Trophoblast cell (in vitro differentiated cells and primary cell): Measurements from ENCODE around the gene RABEP1.

ENCODE experiments used
- DNase-seq, 2 donors: peaks; one replicate each; pipeline ENCODE4 v3.0.0-alpha.2; 2016
- H2AFZ ChIP-seq: 2 replicates; pipeline ENCODE4 v1.6.1; 2013; ENCODE audit warnings: low read length, moderate library complexity, mild to moderate bottlenecking; ENCODE audit not compliant: insufficient read depth, poor library complexity
- H2AK5ac ChIP-seq: 2 replicates; pipeline ENCODE4 v1.6.1; 2013; ENCODE audit warnings: mild to moderate bottlenecking, low read length
- H2BK120ac ChIP-seq: 2 replicates; pipeline ENCODE4 v1.6.1; 2013; ENCODE audit warnings: low read length, mild to moderate bottlenecking, moderate library complexity; ENCODE audit not compliant: insufficient read depth, poor library complexity
- H2BK12ac ChIP-seq: 2 replicates; pipeline ENCODE4 v1.6.1; 2013; ENCODE audit warnings: mild to moderate bottlenecking, low read length, moderate library complexity
- H2BK5ac ChIP-seq: 2 replicates; pipeline ENCODE4 v1.6.1; 2013; ENCODE audit warnings: low read length, low read depth, moderate library complexity, mild to moderate bottlenecking; ENCODE audit not compliant: poor library complexity
- H3K14ac ChIP-seq: 2 replicates; pipeline ENCODE4 v1.6.1; 2013; ENCODE audit warnings: mild to moderate bottlenecking, low read length
- H3K18ac ChIP-seq: 2 replicates; pipeline ENCODE4 v1.6.1; 2013; ENCODE audit warnings: mild to moderate bottlenecking, low read length
- H3K23ac ChIP-seq: 2 replicates; pipeline ENCODE4 v1.6.1; 2013; ENCODE audit warnings: low read length
- H3K27ac ChIP-seq: 2 replicates; pipeline ENCODE4 v1.5.1; 2013; ENCODE audit warnings: low read depth, mild to moderate bottlenecking, inconsistent platforms, low read length, moderate library complexity
- H3K27me3 ChIP-seq: 2 replicates; pipeline ENCODE4 v1.6.1; 2013; ENCODE audit warnings: inconsistent platforms, mild to moderate bottlenecking, low read length, moderate library complexity; ENCODE audit not compliant: insufficient read depth
- H3K36me3 ChIP-seq, 2 experiments: 1 replicate in 1 of 2; 2 replicates in 1 of 2; pipeline ENCODE4 v1.6.1; 2013; ENCODE audit warnings: low read length in 2 of 2, mild to moderate bottlenecking in 2 of 2, moderate library complexity in 1 of 2; ENCODE audit not compliant: insufficient read depth in 2 of 2, control insufficient read depth in 1 of 2
- H3K4ac ChIP-seq: 2 replicates; pipeline ENCODE4 v1.6.1; 2013; ENCODE audit warnings: low read depth, mild to moderate bottlenecking, low read length, moderate library complexity
- H3K4me1 ChIP-seq, 2 experiments: 1 replicate in 1 of 2; 2 replicates in 1 of 2; pipeline ENCODE4 v1.6.1; 2013; ENCODE audit warnings: low read length in 2 of 2, mild to moderate bottlenecking in 2 of 2, moderate library complexity in 1 of 2; ENCODE audit not compliant: insufficient read depth in 2 of 2, control insufficient read depth in 1 of 2
- H3K4me2 ChIP-seq: 2 replicates; pipeline ENCODE4 v1.6.1; 2013; ENCODE audit warnings: inconsistent platforms, mild to moderate bottlenecking, low read length, moderate library complexity
- H3K4me3 ChIP-seq: 2 replicates; pipeline ENCODE4 v1.5.1; 2013; ENCODE audit warnings: mild to moderate bottlenecking, low read depth, low read length, inconsistent platforms
- H3K79me1 ChIP-seq: one replicate; pipeline ENCODE4 v1.6.1; 2013; ENCODE audit warnings: low read length
- H3K79me2 ChIP-seq: 2 replicates; pipeline ENCODE4 v1.6.1; 2013; ENCODE audit warnings: low read length, mild to moderate bottlenecking; ENCODE audit not compliant: control insufficient read depth, insufficient read depth, poor library complexity
- H3K9ac ChIP-seq: 2 replicates; pipeline ENCODE4 v1.6.1; 2013; ENCODE audit warnings: mild to moderate bottlenecking, low read length
- H3K9me3 ChIP-seq: 2 replicates; pipeline ENCODE4 v1.6.1; 2013; ENCODE audit warnings: low read depth, mild to moderate bottlenecking, control low read depth, inconsistent platforms, low read length; ENCODE audit not compliant: insufficient read depth
- H4K12ac ChIP-seq: 2 replicates; pipeline ENCODE4 v1.6.1; 2013; ENCODE audit warnings: low read depth, mild to moderate bottlenecking, low read length, moderate library complexity
- H4K8ac ChIP-seq: 2 replicates; pipeline ENCODE4 v1.6.1; 2013; ENCODE audit warnings: low read depth, mild to moderate bottlenecking, low read length, moderate library complexity
- H4K91ac ChIP-seq: one replicate; pipeline ENCODE4 v1.6.1; 2013; ENCODE audit warnings: low read depth, mild to moderate bottlenecking, low read length, moderate library complexity
- WGBS: extraction: QIAGEN DNeasy Blood & Tissue Kit; methylation state at CpG from one replicate; pipeline ENCODE4 v1.1.7; 2013; ENCODE audit warnings: missing lambda C conversion rate; ENCODE audit not compliant: insufficient read length, insufficient coverage; ENCODE audit errors: extremely low coverage; 5-methylcytosine and 5-hydroxymethylcytosine counted together

Gene RABEP1

GRCh38 chr17:5282642-5283217 lies 646 bp downstream of the RABEP1 start:
- H4K91ac ChIP-seq = peak overlapping the region; percentile 92
- no peak overlapping the region for H3K23ac ChIP-seq
- peak overlapping the region; percentile 96 for H3K4me3 ChIP-seq
- peaks cover 6% of the 10 kb centered on the region for H3K79me1 ChIP-seq
- peak overlapping the region; percentile 96 for H3K18ac ChIP-seq
- no peak overlapping the region for H4K12ac ChIP-seq
- peak overlapping the region; percentile 85 for H3K27ac ChIP-seq
- peaks cover 9% of the 10 kb centered on the region for H3K79me2 ChIP-seq
- H2BK5ac ChIP-seq = no peak overlapping the region
- H3K4me1 ChIP-seq = peaks cover 11 to 13% of the 10 kb centered on the region in 2 experiments
- peak in 1 of 2 donors; percentile 21 for DNase-seq
- WGBS = no CpG with 5 or more reads among the region's 34 CpGs
- peak overlapping the region; percentile 43 for H3K9ac ChIP-seq
- H3K27me3 ChIP-seq = no peaks in the 10 kb centered on the region
- H4K8ac ChIP-seq = peak overlapping the region; percentile 86
- no peaks in the 10 kb centered on the region for H3K36me3 ChIP-seq
- no peaks in the 10 kb centered on the region for H3K9me3 ChIP-seq
- peak overlapping the region; percentile 74 for H2AFZ ChIP-seq
- H3K4me2 ChIP-seq = peak overlapping the region; percentile 80
- H2BK120ac ChIP-seq = no peak overlapping the region
- no peak overlapping the region for H2BK12ac ChIP-seq
- no peak overlapping the region for H3K4ac ChIP-seq
- peak overlapping the region; percentile 76 for H3K14ac ChIP-seq
- H2AK5ac ChIP-seq = no peak overlapping the region

DNA sequence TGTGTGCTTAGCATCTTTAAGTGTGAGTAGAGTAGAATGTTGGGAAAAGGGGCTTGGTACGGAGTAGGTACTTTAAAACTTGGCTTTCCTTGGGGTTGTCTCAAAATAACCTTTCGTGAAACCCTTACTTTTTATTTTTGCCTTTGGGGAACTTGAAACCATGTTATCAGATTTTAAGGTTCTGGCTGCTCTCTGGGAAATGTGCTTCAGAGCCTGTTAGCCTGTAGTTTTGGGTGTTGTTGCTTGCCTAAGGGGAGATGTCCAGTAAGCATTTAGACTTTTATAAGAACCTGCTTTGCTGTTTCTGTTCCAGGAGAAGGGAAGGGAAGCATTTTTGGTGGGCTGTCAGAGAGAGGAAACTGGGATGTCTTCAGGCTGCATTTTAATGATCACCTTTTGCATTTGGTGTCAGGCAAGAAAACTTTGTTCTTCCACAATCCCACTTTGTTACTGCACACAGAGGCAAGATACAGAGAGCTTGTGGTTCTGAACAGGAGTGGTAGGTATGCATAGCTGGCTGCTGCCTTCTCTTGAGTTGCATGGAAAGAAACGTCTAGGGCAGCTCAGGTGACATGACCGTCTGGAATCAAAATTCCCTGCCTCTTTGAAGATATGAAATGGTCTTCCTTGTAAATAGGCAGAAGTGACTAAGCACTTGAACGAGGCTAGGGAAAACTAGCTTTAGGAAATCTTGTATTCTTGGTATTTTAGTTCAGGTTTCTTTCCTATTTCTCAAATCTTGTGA lies 1.7 kb downstream of the RABEP1 start:
- H3K4me1 ChIP-seq = peaks cover 11 to 13% of the 10 kb centered on the region in 2 experiments
- H2AK5ac ChIP-seq = no peak overlapping the region
- H3K4me3 ChIP-seq = no peak overlapping the region
- peaks cover 6% of the 10 kb centered on the region for H3K79me1 ChIP-seq
- H3K27ac ChIP-seq = peak overlapping the region; percentile 83
- H2BK12ac ChIP-seq = no peak overlapping the region
- no peak overlapping the region for H2BK120ac ChIP-seq
- H3K23ac ChIP-seq = no peak overlapping the region
- H3K79me2 ChIP-seq = peaks cover 9% of the 10 kb centered on the region
- no peak overlapping the region for H3K14ac ChIP-seq
- H3K4ac ChIP-seq = no peak overlapping the region
- H2AFZ ChIP-seq = no peak overlapping the region
- no peak overlapping the region for H4K8ac ChIP-seq
- WGBS = no CpG with 5 or more reads among the region's 5 CpGs
- H3K9me3 ChIP-seq = no peaks in the 10 kb centered on the region
- no peak overlapping the region for H3K18ac ChIP-seq
- no peak overlapping the region for H4K12ac ChIP-seq
- no peaks in the 10 kb centered on the region for H3K36me3 ChIP-seq
- H3K9ac ChIP-seq = no peak overlapping the region
- no peaks in the 10 kb centered on the region for H3K27me3 ChIP-seq
- H4K91ac ChIP-seq = no peak overlapping the region
- H3K4me2 ChIP-seq = peak overlapping the region; percentile 7
- no peak overlapping the region for H2BK5ac ChIP-seq
- peak; percentile 79 to 83 for DNase-seq

- no peak overlapping the region for H3K4me2 ChIP-seq
- no peak overlapping the region for H3K9ac ChIP-seq
- H2BK5ac ChIP-seq = peak overlapping the region; percentile 34
- H2BK12ac ChIP-seq = peak overlapping the region; percentile 77
- H3K4me1 ChIP-seq = peaks cover 11 to 13% of the 10 kb centered on the region in 2 experiments
- H3K4ac ChIP-seq = peak overlapping the region; percentile 64
- no peak for DNase-seq
- H3K27me3 ChIP-seq = no peaks in the 10 kb centered on the region
- H3K4me3 ChIP-seq = no peak overlapping the region
- no peaks in the 10 kb centered on the region for H3K36me3 ChIP-seq
- H3K27ac ChIP-seq = peak overlapping the region; percentile 56
- peak overlapping the region; percentile 57 for H3K14ac ChIP-seq
- H4K91ac ChIP-seq = peak overlapping the region; percentile 65
- peak overlapping the region; percentile 33 for H4K8ac ChIP-seq
- peak overlapping the region; percentile 74 for H2AK5ac ChIP-seq
- peaks cover 9% of the 10 kb centered on the region for H3K79me2 ChIP-seq
- H3K79me1 ChIP-seq = peaks cover 6% of the 10 kb centered on the region
- H3K23ac ChIP-seq = no peak overlapping the region
- no peaks in the 10 kb centered on the region for H3K9me3 ChIP-seq
- peak overlapping the region; percentile 54 for H3K18ac ChIP-seq
- no peak overlapping the region for H2BK120ac ChIP-seq
- H2AFZ ChIP-seq = no peak overlapping the region
- WGBS = 100% methylated on average over 2 of the region's 7 CpGs
- H4K12ac ChIP-seq = no peak overlapping the region
Observed at GRCh38 chr17:5284681-5285080, 2.6 kb downstream of the RABEP1 start.

- no peak overlapping the region for H3K4ac ChIP-seq
- H3K14ac ChIP-seq = no peak overlapping the region
- no peak overlapping the region for H2AFZ ChIP-seq
- H3K27me3 ChIP-seq = no peaks in the 10 kb centered on the region
- no peaks in the 10 kb centered on the region for H3K9me3 ChIP-seq
- H3K23ac ChIP-seq = no peak overlapping the region
- H3K27ac ChIP-seq = peak overlapping the region; percentile 44
- no peak overlapping the region for H2AK5ac ChIP-seq
- H3K4me1 ChIP-seq = peaks cover 11% of the 10 kb centered on the region in 2 experiments
- peaks cover 12% of the 10 kb centered on the region for H3K79me2 ChIP-seq
- peak; percentile 96 to 99 for DNase-seq
- peaks cover 0 to 2% of the 10 kb centered on the region in 2 experiments for H3K36me3 ChIP-seq
- WGBS = no CpG with 5 or more reads among the region's 3 CpGs
- no peak overlapping the region for H4K12ac ChIP-seq
- no peak overlapping the region for H2BK120ac ChIP-seq
- H3K4me2 ChIP-seq = no peak overlapping the region
- H4K91ac ChIP-seq = no peak overlapping the region
- H3K4me3 ChIP-seq = no peak overlapping the region
- H4K8ac ChIP-seq = no peak overlapping the region
- peaks cover 6% of the 10 kb centered on the region for H3K79me1 ChIP-seq
- H2BK12ac ChIP-seq = no peak overlapping the region
- H2BK5ac ChIP-seq = no peak overlapping the region
- no peak overlapping the region for H3K9ac ChIP-seq
- no peak overlapping the region for H3K18ac ChIP-seq
Observed at GRCh38 chr17:5286846-5287245, 4.8 kb downstream of the RABEP1 start.
